IMR-90 (cell line): ENCODE data around the gene RNU6-9. TPM values are rescaled to one million over a fixed set of nuclear protein-coding genes. Genes with fewer than 3 reads are reported as not detected.

Experiments
- ATAC-seq: fragments of 200-7000 bp; cut with Tn5 transposase; 2 replicates; pipeline ENCODE4 v1.9.1; 2020; ENCODE audit warnings: low read depth, mild to moderate bottlenecking, moderate library complexity
- BruUV-seq: library from RNA; stranded (reverse); fragments of 400-500 nt; replicated peaks from 2 replicates; lab custom pipeline; 2021; lab: Mats Ljungman, UMichigan
- CTCF ChIA-PET: fragments of 300-600 bp; formaldehyde crosslinking; extraction: SDS; loops from one replicate; lab custom pipeline; 2021; ENCODE audit warnings: antibody characterized with exemption; lab: Yijun Ruan, JAX
- POLR2A ChIA-PET: fragments of 300-600 bp; sonication (Branson Sonifier 250); formaldehyde crosslinking; loops from one replicate; lab custom pipeline; 2022; ENCODE audit warnings: antibody characterized with exemption; ENCODE audit not compliant: unreplicated experiment; lab: Charles Lee
- DNase-seq: peaks from one replicate; pipeline ENCODE4 v3.0.0; 2013
- H2AFZ ChIP-seq: replicated peaks from 2 replicates; pipeline ENCODE3; 2013; ENCODE audit warnings: low read length, mild to moderate bottlenecking; ENCODE audit not compliant: poor library complexity
- H2AK5ac ChIP-seq: 2 replicates; pipeline ENCODE4 v1.6.1; 2013; ENCODE audit warnings: low read depth, low read length, inconsistent platforms
- H2AK9ac ChIP-seq: replicated peaks from 2 replicates; pipeline ENCODE3; 2013; ENCODE audit warnings: mild to moderate bottlenecking, low read depth, low read length, moderate library complexity; ENCODE audit not compliant: poor library complexity
- H2BK120ac ChIP-seq: 2 replicates; pipeline ENCODE4 v1.6.1; 2013; ENCODE audit warnings: low read depth, low read length, inconsistent platforms
- H2BK15ac ChIP-seq: 3 replicates; pipeline ENCODE4 v1.6.1; 2013; ENCODE audit warnings: low read depth, low read length, inconsistent platforms
- H2BK20ac ChIP-seq: 2 replicates; pipeline ENCODE4 v1.6.1; 2013; ENCODE audit warnings: low read depth, mild to moderate bottlenecking, inconsistent platforms, low read length, moderate library complexity
- H2BK5ac ChIP-seq: 2 replicates; pipeline ENCODE4 v1.6.1; 2013; ENCODE audit warnings: mild to moderate bottlenecking, low read depth, low read length, inconsistent platforms; ENCODE audit not compliant: poor library complexity, severe bottlenecking
- H3K14ac ChIP-seq: replicated peaks from 2 replicates; pipeline ENCODE4 v1.6.1; 2013; ENCODE audit warnings: low read depth, low read length, inconsistent platforms
- H3K18ac ChIP-seq: 2 replicates; pipeline ENCODE4 v1.6.1; 2013; ENCODE audit warnings: low read depth, low read length, control low read depth
- H3K23ac ChIP-seq: 2 replicates; pipeline ENCODE4 v1.6.1; 2013; ENCODE audit warnings: low read depth, low read length, inconsistent platforms
- H3K27ac ChIP-seq: 2 replicates; pipeline ENCODE4 v1.5.1; 2013; ENCODE audit warnings: mild to moderate bottlenecking, control low read depth, low read length; ENCODE audit not compliant: insufficient read depth
- H3K27me3 ChIP-seq: 2 replicates; pipeline ENCODE4 v1.6.1; 2013; ENCODE audit warnings: low read length; ENCODE audit not compliant: control insufficient read depth, insufficient read depth
- H3K36me3 ChIP-seq: 2 replicates; pipeline ENCODE4 v1.6.1; 2013; ENCODE audit warnings: low read length, mixed read lengths; ENCODE audit not compliant: control insufficient read depth, insufficient read depth
- H3K4ac ChIP-seq: 2 replicates; pipeline ENCODE4 v1.6.1; 2013; ENCODE audit warnings: low read depth, low read length, inconsistent platforms
- H3K4me1 ChIP-seq: 2 replicates; pipeline ENCODE4 v1.6.1; 2013; ENCODE audit warnings: low read length, mixed read lengths; ENCODE audit not compliant: control insufficient read depth, insufficient read depth
- H3K4me2 ChIP-seq: 2 replicates; pipeline ENCODE4 v1.6.1; 2013; ENCODE audit warnings: low read depth, mild to moderate bottlenecking, control low read depth, low read length, moderate library complexity
- H3K4me3 ChIP-seq: 2 replicates; pipeline ENCODE4 v1.5.1; 2013; ENCODE audit warnings: low read depth, mild to moderate bottlenecking, control low read depth, low read length, moderate library complexity; ENCODE audit not compliant: insufficient read depth
- H3K56ac ChIP-seq: 2 replicates; pipeline ENCODE4 v1.6.1; 2013; ENCODE audit warnings: low read length, inconsistent platforms; ENCODE audit not compliant: insufficient read depth; ENCODE audit errors: extremely low read depth
- H3K79me1 ChIP-seq, 2 experiments: 2 replicates each; pipeline ENCODE4 v1.6.1; 2013; ENCODE audit warnings: low read length in 2 of 2, inconsistent platforms in 1 of 2, low read depth in 1 of 2
- H3K9ac ChIP-seq: 2 replicates; pipeline ENCODE4 v1.6.1; 2013; ENCODE audit warnings: low read depth, low read length, control low read depth
- H3K9me1 ChIP-seq: 2 replicates; pipeline ENCODE4 v1.6.1; 2013; ENCODE audit warnings: low read length, inconsistent platforms; ENCODE audit not compliant: insufficient read depth
- H3K9me3 ChIP-seq: 2 replicates; pipeline ENCODE4 v1.6.1; 2013; ENCODE audit warnings: low read length; ENCODE audit not compliant: control insufficient read depth, insufficient read depth
- H4K20me1 ChIP-seq: 2 replicates; pipeline ENCODE4 v1.6.1; 2013; ENCODE audit warnings: low read length, inconsistent platforms; ENCODE audit not compliant: insufficient read depth
- H4K5ac ChIP-seq: 2 replicates; pipeline ENCODE4 v1.6.1; 2013; ENCODE audit warnings: mild to moderate bottlenecking, low read depth, low read length, control low read depth
- H4K8ac ChIP-seq, 2 experiments: 2 replicates each; pipeline ENCODE4 v1.6.1; 2013; ENCODE audit warnings: low read depth in 2 of 2, low read length in 2 of 2, control low read depth in 1 of 2, inconsistent platforms in 1 of 2
- H4K91ac ChIP-seq: 2 replicates; pipeline ENCODE4 v1.6.1; 2013; ENCODE audit warnings: low read depth, low read length, inconsistent platforms; ENCODE audit not compliant: insufficient read depth
- CEBPB ChIP-seq: IDR thresholded peaks from 2 replicates; pipeline ENCODE4 v1.6.1; 2012; ENCODE audit warnings: low read depth, low read length, improper control_type of control experiment
- CHD1 ChIP-seq: IDR thresholded peaks from 2 replicates; pipeline ENCODE4 v1.6.1; 2012; ENCODE audit warnings: low read depth, low read length, improper control_type of control experiment
- FOS ChIP-seq: fragments of 150-350 bp; IDR thresholded peaks from 2 replicates; pipeline ENCODE4 v1.6.1; 2016; ENCODE audit warnings: low read depth, low read length
- MXI1 ChIP-seq: IDR thresholded peaks from 2 replicates; pipeline ENCODE4 v1.6.1; 2012; ENCODE audit warnings: low read depth, mild to moderate bottlenecking, low read length, moderate library complexity, borderline replicate concordance
- NFE2L2 ChIP-seq: fragments of 150-350 bp; IDR thresholded peaks from 2 replicates; pipeline ENCODE4 v1.6.1; 2016; ENCODE audit warnings: low read depth, mild to moderate bottlenecking, low read length
- POLR2A ChIP-seq: IDR thresholded peaks from 2 replicates; pipeline ENCODE4 v1.6.1; 2012; ENCODE audit warnings: mild to moderate bottlenecking, low read depth, low read length
- RAD21 ChIP-seq: IDR thresholded peaks from 2 replicates; pipeline ENCODE4 v1.6.1; 2012; ENCODE audit warnings: low read length, improper control_type of control experiment
- RCOR1 ChIP-seq: IDR thresholded peaks from 2 replicates; pipeline ENCODE4 v1.6.1; 2012; ENCODE audit warnings: mild to moderate bottlenecking, low read length, improper control_type of control experiment; ENCODE audit not compliant: insufficient replicate concordance
- WGBS, 2 experiments: methylation state at CpG; one replicate each; pipeline versions ENCODE4 v1.1.5 to v1.1.7; 2013; ENCODE audit warnings: missing lambda C conversion rate in 2 of 2; ENCODE audit not compliant: insufficient read length in 1 of 2; ENCODE audit errors: extremely low coverage in 2 of 2; 5-methylcytosine and 5-hydroxymethylcytosine counted together
- dilution Hi-C: fragments of 300-500 bp; cut with HindIII; formaldehyde crosslinking; loops from one replicate; pipeline ENCODE4 v1.14.3; 2018; ENCODE audit warnings: low sequenced_read_pairs; ENCODE audit not compliant: unreplicated experiment
- in situ Hi-C: fragments of 300-500 bp; cut with MboI; formaldehyde crosslinking; loops from 3 replicates; pipeline ENCODE4 v1.14.3; 2019; ENCODE audit warnings: low sequenced_read_pairs, inconsistent platforms, mixed read lengths
- intact Hi-C: fragments of 100-400 bp; cut with micrococcal nuclease; formaldehyde crosslinking; loops from 2 replicates; pipeline ENCODE4 v1.10.0; 2022
- polyA plus RNA-seq, 3 experiments: library from polyadenylated mRNA; depleted of rRNA; stranded (reverse); fragments of >200 nt; gene quantifications; 2 replicates each; pipeline ENCODE4 v1.2.3, GENCODE V29; 2012; ENCODE audit warnings: low replicate concordance in 1 of 3
- total RNA-seq: library from RNA; depleted of rRNA; stranded (reverse); fragments of >200 nt; gene quantifications from 2 replicates; pipeline ENCODE4 v1.2.3, GENCODE V29; 2012

Gene RNU6-9
- total and polyA plus RNA-seq, 2 of the 4 experiments (the other 2 are of a cell fraction) = not detected

GRCh38 chr19:870963-871401 is 22.3 kb upstream of the RNU6-9 start:
- Histone ChIP-seq H3K4me1 (peaks cover 22% of the 10 kb centered on the region), H3K9ac (no peak overlapping the region), H4K5ac (no peak overlapping the region), H2AK9ac (peak overlapping the region; percentile 28), H2BK20ac (no peak overlapping the region), H4K8ac (no peak overlapping the region), H3K56ac (no peak overlapping the region), H3K9me1 (no peaks in the 10 kb centered on the region; the same call in 1 of the 2 replicates), H4K91ac (no peak overlapping the region), H3K27me3 (no peaks in the 10 kb centered on the region), H3K18ac (no peak overlapping the region), H3K4ac (no peak overlapping the region), H4K20me1 (peaks cover 17% of the 10 kb centered on the region), H3K36me3 (peaks cover 34% of the 10 kb centered on the region), H2BK120ac (no peak overlapping the region), H3K4me2 (no peak overlapping the region), H3K79me1 (peaks cover 7 to 22% of the 10 kb centered on the region in 2 experiments; a peak in 2 of 4 replicates), H3K23ac (no peak overlapping the region), H2BK15ac (no peak overlapping the region), H2BK5ac (peak overlapping the region; percentile 20), H3K9me3 (no peaks in the 10 kb centered on the region), H2AK5ac (peak overlapping the region; percentile 17), H2AFZ (peak overlapping the region; percentile 14), H3K4me3 (no peak overlapping the region), H3K27ac (no peak overlapping the region), H3K14ac (no peak overlapping the region)
- dilution Hi-C loops (no loop called here), in situ Hi-C loops (no loop called here), intact Hi-C loops (no loop called here)
- DNase-seq (peak; percentile 32), ATAC-seq (peak; percentile 3; the same call in 1 of the 2 replicates)
- 40% methylated on average over 17 of the region's 28 CpGs; no CpG with 5 or more reads in 1 of the 2 experiments for WGBS, 2 experiments
- TF ChIP-seq NFE2L2 (no peak), POLR2A (no peak), FOS (no peak), RAD21 (no peak), CHD1 (no peak), MXI1 (no peak), RCOR1 (no peak), CEBPB (no peak)
- BruUV-seq = no TSS peak
- ChIA-PET POLR2A (no interaction called here), CTCF (no interaction called here)
